ENCODE results near the gene SEM1. TPM values are rescaled to one million over a fixed set of nuclear protein-coding genes. Genes with fewer than 3 reads are reported as not detected.

SEM1 gene
- total RNA-seq, 1 experiment from 2014 or later = 131 TPM

GRCh38 chr7:96671854-96672253 is 37.8 kb downstream of the SEM1 start:
- no peak overlapping the region for H3K27ac ChIP-seq

GRCh38 chr7:96670338-96671289 is 39.0 kb downstream of the SEM1 start:
- Histone ChIP-seq H3K4me3 (no peak overlapping the region), H3K36me3 (ENCODE audit: low read depth) (no peaks in the 10 kb centered on the region), H3F3A (ENCODE audit: insufficient read depth, low read depth) (no peaks in the 10 kb centered on the region), H3K4me1 (replicated peaks; ENCODE audit: insufficient read depth) (no peaks in the 10 kb centered on the region; the same call in 1 of the 2 replicates), H3K4me2 (no peak overlapping the region), H4K20me1 (ENCODE audit: insufficient read depth) (no peaks in the 10 kb centered on the region), H3K9me2 (ENCODE audit: insufficient read depth) (no peaks in the 10 kb centered on the region), H3K27me3 (ENCODE audit: insufficient read depth, low read depth) (no peaks in the 10 kb centered on the region), H2AFZ (no peak overlapping the region), H3K27ac (no peak overlapping the region), H3K9me3 (ENCODE audit: insufficient read depth, low read depth) (no peaks in the 10 kb centered on the region), H3K79me2 (ENCODE audit: low read depth) (no peaks in the 10 kb centered on the region)
- intact Hi-C loops (cut with micrococcal nuclease; ENCODE audit: unreplicated experiment) = no loop called here
- DNase-seq = no peak
- TF ChIP-seq, protein P1, sequence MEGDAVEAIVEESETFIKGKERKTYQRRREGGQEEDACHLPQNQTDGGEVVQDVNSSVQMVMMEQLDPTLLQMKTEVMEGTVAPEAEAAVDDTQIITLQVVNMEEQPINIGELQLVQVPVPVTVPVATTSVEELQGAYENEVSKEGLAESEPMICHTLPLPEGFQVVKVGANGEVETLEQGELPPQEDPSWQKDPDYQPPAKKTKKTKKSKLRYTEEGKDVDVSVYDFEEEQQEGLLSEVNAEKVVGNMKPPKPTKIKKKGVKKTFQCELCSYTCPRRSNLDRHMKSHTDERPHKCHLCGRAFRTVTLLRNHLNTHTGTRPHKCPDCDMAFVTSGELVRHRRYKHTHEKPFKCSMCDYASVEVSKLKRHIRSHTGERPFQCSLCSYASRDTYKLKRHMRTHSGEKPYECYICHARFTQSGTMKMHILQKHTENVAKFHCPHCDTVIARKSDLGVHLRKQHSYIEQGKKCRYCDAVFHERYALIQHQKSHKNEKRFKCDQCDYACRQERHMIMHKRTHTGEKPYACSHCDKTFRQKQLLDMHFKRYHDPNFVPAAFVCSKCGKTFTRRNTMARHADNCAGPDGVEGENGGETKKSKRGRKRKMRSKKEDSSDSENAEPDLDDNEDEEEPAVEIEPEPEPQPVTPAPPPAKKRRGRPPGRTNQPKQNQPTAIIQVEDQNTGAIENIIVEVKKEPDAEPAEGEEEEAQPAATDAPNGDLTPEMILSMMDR (conservative IDR thresholded peaks at IDR 0.05) = no peak
- TF ChIP-seq EZH2 (IDR thresholded peaks at IDR 0.05; ENCODE audit: low read depth) = no peak
- BruUV-seq (replicated peaks) = no TSS peak
- ChIA-PET POLR2A (ENCODE audit: unreplicated experiment) (interaction anchor here (0.5 kb wide), 1 partner anchor 734 kb away, joined by 3 read pairs; no protein-coding TSS in a partner anchor), CTCF (no interaction called here)

More at GRCh38 chr7:96671854-96672253, 37.8 kb downstream of the SEM1 start:
- Histone ChIP-seq H3K4me2 (no peak overlapping the region), H3K9me2 (ENCODE audit: insufficient read depth) (no peaks in the 10 kb centered on the region), H2AFZ (no peak overlapping the region), H3K4me1 (replicated peaks; ENCODE audit: insufficient read depth) (no peaks in the 10 kb centered on the region; the same call in 1 of the 2 replicates), H3K27me3 (ENCODE audit: insufficient read depth, low read depth) (no peaks in the 10 kb centered on the region), H3K9me3 (ENCODE audit: insufficient read depth, low read depth) (no peaks in the 10 kb centered on the region), H3F3A (ENCODE audit: insufficient read depth, low read depth) (no peaks in the 10 kb centered on the region), H3K79me2 (ENCODE audit: low read depth) (no peaks in the 10 kb centered on the region), H4K20me1 (ENCODE audit: insufficient read depth) (no peaks in the 10 kb centered on the region), H3K4me3 (no peak overlapping the region), H3K36me3 (ENCODE audit: low read depth) (no peaks in the 10 kb centered on the region)
- no peak for TF ChIP-seq EZH2 (IDR thresholded peaks at IDR 0.05; ENCODE audit: low read depth)
- TF ChIP-seq, protein P1 (conservative IDR thresholded peaks at IDR 0.05) = no peak
- DNase-seq = no peak
- intact Hi-C loops (cut with micrococcal nuclease; ENCODE audit: unreplicated experiment) = no loop called here
- CTCF ChIA-PET = no interaction called here
- BruUV-seq (replicated peaks) = no TSS peak
- POLR2A ChIA-PET (ENCODE audit: unreplicated experiment) = no interaction called here

DNA sequence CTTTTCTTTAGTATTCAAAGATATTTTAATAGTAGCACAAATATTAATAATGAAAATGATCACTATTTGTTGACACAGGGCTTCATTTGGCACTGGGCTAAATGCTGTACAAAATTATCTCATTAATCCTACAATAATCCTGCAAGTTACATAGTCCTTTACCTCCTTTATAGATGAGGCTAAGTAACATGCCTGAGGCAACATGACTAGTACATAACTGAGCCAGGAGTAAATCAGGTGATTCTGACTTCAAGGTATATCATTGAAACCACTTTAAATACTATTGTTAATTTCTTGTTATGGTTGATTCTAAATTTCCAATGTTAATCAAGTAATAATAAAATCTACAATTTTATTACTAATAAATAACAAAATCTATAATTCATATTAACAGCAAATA is 39.8 kb downstream of the SEM1 start:
- BruUV-seq (replicated peaks) = no TSS peak
- no peak overlapping the region for H3K4me3 ChIP-seq
- POLR2A ChIA-PET (ENCODE audit: unreplicated experiment) = no interaction called here

More for the DNA sequence above, 39.8 kb downstream of the SEM1 start:
- CTCF ChIA-PET = no interaction called here
- H3F3A ChIP-seq (ENCODE audit: insufficient read depth, low read depth) = no peaks in the 10 kb centered on the region
- H3K9me2 ChIP-seq (ENCODE audit: insufficient read depth) = no peaks in the 10 kb centered on the region
- H3K79me2 ChIP-seq (ENCODE audit: low read depth) = no peaks in the 10 kb centered on the region
- no peaks in the 10 kb centered on the region for H4K20me1 ChIP-seq (ENCODE audit: insufficient read depth)
- DNase-seq = peak in 1 of 2 experiments; percentile 46
- no peaks in the 10 kb centered on the region for H3K27me3 ChIP-seq (ENCODE audit: insufficient read depth, low read depth)
- no peak overlapping the region for H2AFZ ChIP-seq
- H3K27ac ChIP-seq = no peak overlapping the region
- H3K9me3 ChIP-seq (ENCODE audit: insufficient read depth, low read depth) = no peaks in the 10 kb centered on the region
- no peak for TF ChIP-seq EZH2 (IDR thresholded peaks at IDR 0.05; ENCODE audit: low read depth)
- TF ChIP-seq, protein P1 (conservative IDR thresholded peaks at IDR 0.05) = no peak
- no peaks in the 10 kb centered on the region for H3K36me3 ChIP-seq (ENCODE audit: low read depth)
- no peaks in the 10 kb centered on the region; the same call in 1 of the 2 replicates for H3K4me1 ChIP-seq (replicated peaks; ENCODE audit: insufficient read depth)
- no peak overlapping the region for H3K4me2 ChIP-seq
- intact Hi-C loops (cut with micrococcal nuclease; ENCODE audit: unreplicated experiment) = no loop called here
